PC-3 (cell line): ENCODE measurements around the gene ERO1B.

ENCODE experiments used
- EZH2 ChIP-seq: fragments of 300-600 bp; sonication (generic); IDR thresholded peaks from one replicate; pipeline ENCODE4 v1.6.1; 2017; ENCODE audit warnings: antibody characterized with exemption, mild to moderate bottlenecking, low read length; ENCODE audit not compliant: unreplicated experiment
- EZH2phosphoT487 ChIP-seq: fragments of 300-600 bp; sonication (generic); IDR thresholded peaks from 2 replicates; pipeline ENCODE4 v1.6.1; 2018; ENCODE audit warnings: mild to moderate bottlenecking, antibody characterized with exemption, low read length, borderline replicate concordance
- TF ChIP-seq, protein P1 (sequence below): fragments of 300-600 bp; sonication (generic); conservative IDR thresholded peaks from 2 replicates; pipeline ENCODE4 v1.5.1; 2017; ENCODE audit warnings: antibody characterized with exemption, low read depth, mild to moderate bottlenecking, low read length

DNA sequence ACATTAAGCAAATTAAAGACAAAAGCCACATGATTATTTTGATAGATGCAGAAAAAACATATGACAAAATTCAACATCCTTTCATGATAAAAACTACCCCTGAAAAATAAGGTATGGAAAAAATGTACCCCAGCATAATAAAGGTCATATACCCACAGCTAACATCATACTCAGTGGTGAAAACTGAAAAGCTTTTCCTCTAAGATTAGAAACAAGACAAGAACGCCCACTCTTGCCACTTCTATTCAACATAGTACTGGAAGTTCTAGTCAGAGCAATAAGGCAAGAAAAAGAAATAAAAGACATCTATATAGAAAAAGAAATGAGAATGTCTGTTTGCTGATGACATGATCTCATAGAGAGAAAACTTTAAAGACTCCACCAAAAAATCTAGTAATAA lies 20.7 kb downstream of the ERO1B start:
- TF ChIP-seq, protein P1, sequence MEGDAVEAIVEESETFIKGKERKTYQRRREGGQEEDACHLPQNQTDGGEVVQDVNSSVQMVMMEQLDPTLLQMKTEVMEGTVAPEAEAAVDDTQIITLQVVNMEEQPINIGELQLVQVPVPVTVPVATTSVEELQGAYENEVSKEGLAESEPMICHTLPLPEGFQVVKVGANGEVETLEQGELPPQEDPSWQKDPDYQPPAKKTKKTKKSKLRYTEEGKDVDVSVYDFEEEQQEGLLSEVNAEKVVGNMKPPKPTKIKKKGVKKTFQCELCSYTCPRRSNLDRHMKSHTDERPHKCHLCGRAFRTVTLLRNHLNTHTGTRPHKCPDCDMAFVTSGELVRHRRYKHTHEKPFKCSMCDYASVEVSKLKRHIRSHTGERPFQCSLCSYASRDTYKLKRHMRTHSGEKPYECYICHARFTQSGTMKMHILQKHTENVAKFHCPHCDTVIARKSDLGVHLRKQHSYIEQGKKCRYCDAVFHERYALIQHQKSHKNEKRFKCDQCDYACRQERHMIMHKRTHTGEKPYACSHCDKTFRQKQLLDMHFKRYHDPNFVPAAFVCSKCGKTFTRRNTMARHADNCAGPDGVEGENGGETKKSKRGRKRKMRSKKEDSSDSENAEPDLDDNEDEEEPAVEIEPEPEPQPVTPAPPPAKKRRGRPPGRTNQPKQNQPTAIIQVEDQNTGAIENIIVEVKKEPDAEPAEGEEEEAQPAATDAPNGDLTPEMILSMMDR, result no peak
- TF ChIP-seq EZH2 (no peak), EZH2phosphoT487 (no peak)
